Astrocyte (in vitro differentiated cells and primary cell): ENCODE results near the gene CDH23. TPM values are rescaled to one million over a fixed set of nuclear protein-coding genes. Genes with fewer than 3 reads are reported as not detected.

ENCODE experiments used
- DNase-seq: peaks from one replicate; pipeline ENCODE4 v3.0.0-alpha.2; 2010; ENCODE audit warnings: low read depth
- FAIRE-seq: peaks from 2 replicates; lab custom pipeline; 2011; peaks lifted over from hg19 to GRCh38; lab: Jason Lieb, UNC
- H2AFZ ChIP-seq: 2 replicates; pipeline ENCODE4 v1.6.0; 2012; ENCODE audit warnings: low read depth, low read length, inconsistent platforms
- H3K27ac ChIP-seq: 2 replicates; pipeline ENCODE4 v1.5.1; 2011; ENCODE audit warnings: low read depth, low read length, inconsistent platforms
- H3K27me3 ChIP-seq: 2 replicates; pipeline ENCODE4 v1.6.0; 2011; ENCODE audit warnings: low read length, inconsistent platforms; ENCODE audit not compliant: insufficient read depth
- H3K36me3 ChIP-seq: 2 replicates; pipeline ENCODE4 v1.5.1; 2011; ENCODE audit warnings: low read length, inconsistent platforms; ENCODE audit not compliant: insufficient read depth
- H3K4me1 ChIP-seq: 2 replicates; pipeline ENCODE4 v1.5.1; 2011; ENCODE audit warnings: low read length, inconsistent platforms; ENCODE audit not compliant: insufficient read depth
- H3K4me2 ChIP-seq: 2 replicates; pipeline ENCODE4 v1.6.0; 2012; ENCODE audit warnings: low read length, inconsistent platforms
- H3K4me3 ChIP-seq: 2 replicates; pipeline ENCODE4 v1.5.1; 2011; ENCODE audit warnings: low read depth, mild to moderate bottlenecking, low read length, inconsistent platforms; ENCODE audit not compliant: insufficient read depth
- H3K79me2 ChIP-seq: 2 replicates; pipeline ENCODE4 v1.6.0; 2012; ENCODE audit warnings: mild to moderate bottlenecking, low read length, inconsistent platforms; ENCODE audit not compliant: insufficient read depth
- H3K9ac ChIP-seq: 2 replicates; pipeline ENCODE4 v1.6.0; 2012; ENCODE audit warnings: mild to moderate bottlenecking, low read length, inconsistent platforms
- H3K9me3 ChIP-seq: 2 replicates; pipeline ENCODE4 v1.5.1; 2012; ENCODE audit warnings: low read depth, mild to moderate bottlenecking, low read length, inconsistent platforms; ENCODE audit not compliant: insufficient read depth
- H4K20me1 ChIP-seq: 2 replicates; pipeline ENCODE4 v1.6.0; 2012; ENCODE audit warnings: low read length, inconsistent platforms; ENCODE audit not compliant: insufficient read depth
- H3K27ac Mint-ChIP-seq: one replicate; pipeline ENCODE4 v1.8.0; 2021; ENCODE audit warnings: mild to moderate bottlenecking, mixed read lengths; ENCODE audit not compliant: unreplicated experiment
- H3K27me3 Mint-ChIP-seq: one replicate; pipeline ENCODE4 v1.8.0; 2021; ENCODE audit warnings: low read depth, mixed read lengths; ENCODE audit not compliant: unreplicated experiment
- H3K36me3 Mint-ChIP-seq: one replicate; pipeline ENCODE4 v1.8.0; 2021; ENCODE audit warnings: low read depth, mixed read lengths; ENCODE audit not compliant: unreplicated experiment
- H3K4me1 Mint-ChIP-seq: one replicate; pipeline ENCODE4 v1.8.0; 2021; ENCODE audit warnings: low read depth, mixed read lengths; ENCODE audit not compliant: unreplicated experiment
- H3K4me3 Mint-ChIP-seq: one replicate; pipeline ENCODE4 v1.8.0; 2021; ENCODE audit warnings: mild to moderate bottlenecking, moderate library complexity, mixed read lengths; ENCODE audit not compliant: unreplicated experiment
- H3K9me3 Mint-ChIP-seq: one replicate; pipeline ENCODE4 v1.8.0; 2021; ENCODE audit warnings: mild to moderate bottlenecking, mixed read lengths; ENCODE audit not compliant: unreplicated experiment
- CTCF ChIP-seq: IDR thresholded peaks from 2 replicates; pipeline ENCODE4 v1.5.1; 2011; ENCODE audit warnings: low read depth, mild to moderate bottlenecking, inconsistent platforms, low read length, moderate library complexity; ENCODE audit not compliant: insufficient read depth
- EZH2 ChIP-seq: IDR thresholded peaks from 2 replicates; pipeline ENCODE4 v1.6.1; 2012; ENCODE audit warnings: mild to moderate bottlenecking, low read length, inconsistent platforms; ENCODE audit not compliant: insufficient read depth
- total RNA-seq: library from RNA; stranded (reverse); gene quantifications from 2 replicates; pipeline ENCODE4 v1.2.1, GENCODE V29; 2021

Gene CDH23
- total RNA-seq, 1 donor from 2014 or later, result not detected

- Mint-ChIP-seq H3K27me3 (peaks cover 41% of the 10 kb centered on the region), H3K4me1 (peaks cover 16% of the 10 kb centered on the region), H3K27ac (peak within 1 kb of the TSS; percentile 84), H3K4me3 (peak within 1 kb of the TSS; percentile 64), H3K9me3 (peaks cover 3% of the 10 kb centered on the region), H3K36me3 (peaks cover 1% of the 10 kb centered on the region)
- Histone ChIP-seq H3K36me3 (no peaks in the 10 kb centered on the region), H3K9ac (peak within 1 kb of the TSS; percentile 68), H4K20me1 (no peaks in the 10 kb centered on the region), H3K27me3 (no peaks in the 10 kb centered on the region), H3K27ac (no peak within 1 kb of the TSS), H3K4me1 (peaks cover 20% of the 10 kb centered on the region), H3K4me2 (peak within 1 kb of the TSS; percentile 86), H3K9me3 (no peaks in the 10 kb centered on the region), H3K4me3 (peak within 1 kb of the TSS; percentile 52), H3K79me2 (no peaks in the 10 kb centered on the region), H2AFZ (peak within 1 kb of the TSS; percentile 82)
- TF ChIP-seq EZH2 (no peak), CTCF (peak; percentile 55)
- FAIRE-seq (no peak), DNase-seq (peak; percentile 47)
Observed at GRCh38 chr10:71773221-71773971, 376.7 kb downstream of the CDH23 start, which contains the start of gene VSIR. TSS of gene VSIR (minus strand) at chr10:71773520. CDS start at chr10:71773439, 81 bp downstream.

GRCh38 chr10:71774916-71775702, 378.4 kb downstream of the CDH23 start:
- peaks cover 6% of the 10 kb centered on the region for H3K4me1 Mint-ChIP-seq
- H3K27me3 ChIP-seq, result no peaks in the 10 kb centered on the region
- H3K27ac Mint-ChIP-seq, result no peak overlapping the region
- H3K4me1 ChIP-seq, result peaks cover 20% of the 10 kb centered on the region
- H3K27me3 Mint-ChIP-seq, result peaks cover 51% of the 10 kb centered on the region
- no peaks in the 10 kb centered on the region for H3K79me2 ChIP-seq
- no peak for FAIRE-seq
- no peak overlapping the region for H2AFZ ChIP-seq
- no peak overlapping the region for H3K4me3 ChIP-seq
- H3K9me3 Mint-ChIP-seq, result peaks cover 3% of the 10 kb centered on the region
- no peak overlapping the region for H3K27ac ChIP-seq
- no peak overlapping the region for H3K9ac ChIP-seq
- no peak for TF ChIP-seq EZH2
- no peak for TF ChIP-seq CTCF
- H3K36me3 Mint-ChIP-seq, result peaks cover 1% of the 10 kb centered on the region
- no peaks in the 10 kb centered on the region for H3K9me3 ChIP-seq
- H4K20me1 ChIP-seq, result no peaks in the 10 kb centered on the region
- H3K4me3 Mint-ChIP-seq, result no peak overlapping the region
- no peaks in the 10 kb centered on the region for H3K36me3 ChIP-seq
- H3K4me2 ChIP-seq, result no peak overlapping the region
- DNase-seq, result no peak
